ENCODE results near the gene ANKHD1. TPM values are rescaled to one million over a fixed set of nuclear protein-coding genes. Genes with fewer than 3 reads are reported as not detected.

ANKHD1 gene
- total and polyA plus RNA-seq, 2 of the 8 experiments (the other 6 are each of a cell fraction or from before 2014, with no cell fraction given), result 69.9 to 108 TPM

DNA sequence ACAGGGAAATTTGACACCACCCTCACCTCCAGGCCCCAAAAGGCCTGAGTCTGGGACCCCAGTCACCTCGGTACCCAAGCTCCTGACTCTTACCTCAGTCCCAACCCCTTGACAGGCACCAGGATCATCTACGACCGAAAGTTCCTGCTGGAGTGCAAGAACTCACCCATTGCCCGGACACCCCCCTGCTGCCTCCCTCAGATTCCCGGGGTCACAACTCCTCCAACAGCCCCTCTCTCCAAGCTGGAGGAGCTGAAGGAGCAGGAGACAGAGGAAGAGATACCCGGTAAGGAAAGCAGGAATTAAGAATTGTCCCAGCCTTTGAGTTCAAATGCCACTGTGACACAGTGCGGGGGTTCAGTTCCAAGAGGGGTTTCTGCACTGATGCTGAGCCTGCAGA lies 147.2 kb downstream of the ANKHD1 start:
- Histone ChIP-seq H3K9me3 (ENCODE audit: insufficient read depth in 2 of 2, low read depth in 1 of 2, low read length in 1 of 2) (no peaks in the 10 kb centered on the region), H3K79me2 (ENCODE audit: control insufficient read depth in 1 of 2, insufficient read depth in 2 of 2, low read length in 2 of 2) (peaks cover 0 to 8% of the 10 kb centered on the region in 2 experiments; a peak in 1 of 4 replicates), H3K23me2 (ENCODE audit: low read depth, low read length) (peaks cover 6% of the 10 kb centered on the region), H3K4me2 (ENCODE audit: insufficient read depth in 1 of 2, low read depth in 2 of 2, low read length in 2 of 2) (peak overlapping the region; percentile 71 to 94; a peak in 3 of 4 replicates), H4K20me1 (replicated peaks in 1 of 2; ENCODE audit: control insufficient read depth in 1 of 2, insufficient read depth in 2 of 2, low read length in 2 of 2) (peaks cover 0 to 7% of the 10 kb centered on the region in 2 experiments), H4K91ac (replicated peaks; ENCODE audit: insufficient read length, low read length) (no peak overlapping the region), H3K14ac (ENCODE audit: insufficient read length) (no peak overlapping the region), H2AK5ac (ENCODE audit: low read depth, low read length) (no peak overlapping the region), H3K27me3 (replicated peaks in 1 of 4; ENCODE audit: control insufficient read depth in 3 of 4, extremely low read depth in 1 of 4, insufficient read depth in 3 of 4, low read length in 3 of 4) (no peaks in the 10 kb centered on the region), H3K9ac (replicated peaks in 1 of 4; ENCODE audit: extremely low read depth in 1 of 4, low read depth in 3 of 4, low read length in 3 of 4) (peak overlapping the region in 3 of 4 experiments; percentile 5 to 75 (median 48); a peak in 4 of 7 replicates), H2AFZ (ENCODE audit: low read length) (no peak overlapping the region), H3K36me3 (ENCODE audit: control insufficient read depth in 2 of 4, insufficient read depth in 4 of 4, low read length in 3 of 4) (peaks cover 11 to 39% (median 28%) of the 10 kb centered on the region in 4 experiments), H2BK5ac (ENCODE audit: low read depth, low read length) (no peak overlapping the region), H4K5ac (ENCODE audit: insufficient read length, low read depth, low read length) (no peak overlapping the region), H3K27ac (ENCODE audit: low read depth, low read length) (no peak overlapping the region), H3K4me3 (ENCODE audit: extremely low read depth in 1 of 4, insufficient read depth in 2 of 4, low read depth in 3 of 4, low read length in 4 of 4) (peak overlapping the region in 1 of 4 experiments; percentile 66; a peak in 3 of 8 replicates), H3K79me1 (ENCODE audit: low read depth, low read length) (no peaks in the 10 kb centered on the region; the same call in 1 of the 2 replicates), H4K8ac (ENCODE audit: extremely low read depth, insufficient read depth, low read length) (no peak overlapping the region), H2BK120ac (replicated peaks; ENCODE audit: low read depth, low read length) (no peak overlapping the region), H3K18ac (ENCODE audit: extremely low read depth, low read length) (no peak overlapping the region), H3K4ac (replicated peaks; ENCODE audit: insufficient read length, low read depth, low read length) (no peak overlapping the region), H2BK12ac (ENCODE audit: low read depth, low read length) (no peak overlapping the region), H3K23ac (ENCODE audit: insufficient read length) (no peak overlapping the region), H2BK15ac (ENCODE audit: low read length) (no peak overlapping the region), H3K4me1 (replicated peaks in 1 of 4; ENCODE audit: control insufficient read depth in 3 of 4, insufficient read depth in 4 of 4, low read length in 3 of 4) (peaks cover 0 to 18% (median 6%) of the 10 kb centered on the region in 4 experiments; a peak in 4 of 7 replicates), H3K56ac (replicated peaks; ENCODE audit: insufficient read length, low read depth, low read length) (no peak overlapping the region), H2BK20ac (ENCODE audit: low read length) (no peak overlapping the region)
- DNase-seq (ENCODE audit: low read depth in 1 of 2, low spot score in 2 of 2), result no peak
- POLR2A ChIA-PET (ENCODE audit: partially characterized antibody), result interaction anchor here (0.6 to 14.4 kb wide), 15 partner anchors 10 to 204 kb away, joined by 3 to 191 read pairs (median 8); partner anchors contain the start of genes APBB3, DND1, HARS1 and HARS2
- FAIRE-seq, result no peak
- 77% methylated on average over 7 of the region's 7 CpGs; no CpG with 5 or more reads in 1 of the 2 experiments for WGBS, 2 experiments (ENCODE audit: extremely low coverage in 1 of 2, insufficient coverage in 1 of 2, insufficient read length in 1 of 2, insufficient replicate concordance in 2 of 2, low coverage in 1 of 2, low lambda C conversion rate in 2 of 2, missing lambda C conversion rate in 1 of 2)
- CTCF ChIA-PET (ENCODE audit: partially characterized antibody), result interaction anchor here (1.0 to 3.1 kb wide), 14 partner anchors 10 to 194 kb away, joined by 3 to 19 read pairs (median 4); partner anchors contain the start of genes HARS1, HARS2, SLC35A4 and SRA1
- TF ChIP-seq SRF (IDR thresholded peaks at IDR 0.05; ENCODE audit: low read depth, low read length) (no peak), RAD21 (IDR thresholded peaks at IDR 0.05 in 1 of 2, conservative IDR thresholded peaks at IDR 0.05 in 1 of 2; ENCODE audit: low read depth in 2 of 2, low read length in 2 of 2) (no peak), SUZ12 (IDR thresholded peaks at IDR 0.05; ENCODE audit: low read length) (no peak), CEBPB (IDR thresholded peaks at IDR 0.05; ENCODE audit: low read depth, low read length) (no peak), TEAD4 (IDR thresholded peaks at IDR 0.05; ENCODE audit: low read depth, low read length) (no peak), BCL11A (IDR thresholded peaks at IDR 0.05; ENCODE audit: low read depth in 2 of 2, low read length in 2 of 2) (no peak), RNF2 (IDR thresholded peaks at IDR 0.05; ENCODE audit: borderline replicate concordance, low read depth, low read length, missing control alignments, poor library complexity, severe bottlenecking) (no peak), POLR2AphosphoS5 (IDR thresholded peaks at IDR 0.05; ENCODE audit: low read depth, low read length) (no peak), EZH2 (IDR thresholded peaks at IDR 0.05; ENCODE audit: low read depth, low read length, severe bottlenecking) (no peak), RXRA (IDR thresholded peaks at IDR 0.05; ENCODE audit: insufficient read depth, low read depth, low read length) (no peak)
- TF ChIP-seq, protein P1, sequence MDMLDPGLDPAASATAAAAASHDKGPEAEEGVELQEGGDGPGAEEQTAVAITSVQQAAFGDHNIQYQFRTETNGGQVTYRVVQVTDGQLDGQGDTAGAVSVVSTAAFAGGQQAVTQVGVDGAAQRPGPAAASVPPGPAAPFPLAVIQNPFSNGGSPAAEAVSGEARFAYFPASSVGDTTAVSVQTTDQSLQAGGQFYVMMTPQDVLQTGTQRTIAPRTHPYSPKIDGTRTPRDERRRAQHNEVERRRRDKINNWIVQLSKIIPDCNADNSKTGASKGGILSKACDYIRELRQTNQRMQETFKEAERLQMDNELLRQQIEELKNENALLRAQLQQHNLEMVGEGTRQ (IDR thresholded peaks at IDR 0.05; ENCODE audit: low read length), result no peak

Data from H1 (cell line).